RWPE2 (cell line): ENCODE data around the gene PRKD2.

Experiments used
- ATAC-seq: fragments of 200-7000 bp; cut with Tn5 transposase; 3 replicates; pipeline ENCODE4 v1.9.1; 2021; ENCODE audit warnings: low read depth
- DNase-seq: peaks from one replicate; pipeline ENCODE4 v3.0.0-alpha.2; 2020; ENCODE audit warnings: low spot score
- H3K27ac ChIP-seq: fragments of 450-650 bp; 2 replicates; pipeline ENCODE4 v1.5.1; 2017; ENCODE audit warnings: mild to moderate bottlenecking; ENCODE audit not compliant: poor library complexity, severe bottlenecking
- H3K27me3 ChIP-seq: fragments of 250-450 bp; sonication (Bioruptor Pico); 2 replicates; pipeline ENCODE4 v1.5.1; 2021; ENCODE audit warnings: mild to moderate bottlenecking, moderate library complexity; ENCODE audit not compliant: insufficient read depth, poor library complexity, severe bottlenecking
- H3K36me3 ChIP-seq: fragments of 250-450 bp; sonication (Bioruptor Pico); 2 replicates; pipeline ENCODE4 v1.5.1; 2020; ENCODE audit warnings: low read depth, mild to moderate bottlenecking, moderate library complexity
- H3K4me1 ChIP-seq: fragments of 250-450 bp; sonication (Bioruptor Pico); 2 replicates; pipeline ENCODE4 v1.5.1; 2021; ENCODE audit warnings: mild to moderate bottlenecking, moderate library complexity; ENCODE audit not compliant: insufficient read depth, poor library complexity, severe bottlenecking
- H3K4me3 ChIP-seq: fragments of 250-450 bp; sonication (Bioruptor Pico); 2 replicates; pipeline ENCODE4 v1.5.1; 2021; ENCODE audit warnings: mild to moderate bottlenecking, moderate library complexity; ENCODE audit not compliant: severe bottlenecking
- H3K9me3 ChIP-seq: fragments of 250-450 bp; sonication (Bioruptor Pico); 2 replicates; pipeline ENCODE4 v1.5.1; 2021; ENCODE audit warnings: mild to moderate bottlenecking, moderate library complexity; ENCODE audit not compliant: severe bottlenecking
- CTCF ChIP-seq: fragments of 450-650 bp; IDR thresholded peaks from one replicate; pipeline ENCODE4 v1.5.1; 2017; ENCODE audit warnings: mild to moderate bottlenecking, moderate library complexity; ENCODE audit not compliant: poor library complexity, severe bottlenecking

The PRKD2 gene

DNA sequence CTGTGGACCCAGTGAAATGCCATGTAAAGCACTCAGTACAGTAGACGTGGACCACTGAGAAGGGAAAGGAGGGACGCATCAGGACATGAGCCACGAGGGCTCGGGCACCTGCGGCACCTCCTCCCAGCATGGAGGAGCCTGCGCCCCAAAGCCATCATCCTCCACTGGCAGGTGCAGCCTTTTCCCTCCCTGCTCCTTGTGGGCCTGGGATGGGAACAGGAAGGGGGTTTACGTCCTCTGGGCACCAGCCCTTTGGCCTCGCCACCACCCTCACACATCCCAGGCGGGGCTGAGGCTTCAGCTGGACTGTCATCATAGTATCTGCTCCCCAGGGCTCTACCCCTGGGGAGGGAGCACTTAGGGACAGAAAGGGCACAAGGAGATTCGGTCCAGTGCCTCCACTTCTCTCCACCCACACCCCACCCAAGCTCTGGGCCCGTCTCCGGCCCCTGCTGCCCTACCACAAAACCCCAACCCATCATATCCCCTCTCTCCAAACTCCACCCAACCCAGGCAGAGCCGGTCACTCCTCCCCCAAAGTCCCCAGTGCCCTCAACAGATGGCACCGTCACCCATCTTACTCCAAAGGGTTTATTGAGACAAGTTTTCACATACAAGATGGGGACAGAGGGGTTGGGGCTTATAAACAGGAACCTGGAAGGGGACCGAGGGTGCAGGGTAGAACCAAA, 2.2 kb upstream of the PRKD2 start:
- H3K27ac ChIP-seq, result peak overlapping the region; percentile 72
- H3K9me3 ChIP-seq, result no peaks in the 10 kb centered on the region
- ATAC-seq (no peak), DNase-seq (peak; percentile 47)
- no peak overlapping the region for H3K4me3 ChIP-seq
- H3K36me3 ChIP-seq, result peaks cover 36% of the 10 kb centered on the region
- peaks cover 10% of the 10 kb centered on the region for H3K4me1 ChIP-seq
- no peak for TF ChIP-seq CTCF
- H3K27me3 ChIP-seq, result no peaks in the 10 kb centered on the region

DNA sequence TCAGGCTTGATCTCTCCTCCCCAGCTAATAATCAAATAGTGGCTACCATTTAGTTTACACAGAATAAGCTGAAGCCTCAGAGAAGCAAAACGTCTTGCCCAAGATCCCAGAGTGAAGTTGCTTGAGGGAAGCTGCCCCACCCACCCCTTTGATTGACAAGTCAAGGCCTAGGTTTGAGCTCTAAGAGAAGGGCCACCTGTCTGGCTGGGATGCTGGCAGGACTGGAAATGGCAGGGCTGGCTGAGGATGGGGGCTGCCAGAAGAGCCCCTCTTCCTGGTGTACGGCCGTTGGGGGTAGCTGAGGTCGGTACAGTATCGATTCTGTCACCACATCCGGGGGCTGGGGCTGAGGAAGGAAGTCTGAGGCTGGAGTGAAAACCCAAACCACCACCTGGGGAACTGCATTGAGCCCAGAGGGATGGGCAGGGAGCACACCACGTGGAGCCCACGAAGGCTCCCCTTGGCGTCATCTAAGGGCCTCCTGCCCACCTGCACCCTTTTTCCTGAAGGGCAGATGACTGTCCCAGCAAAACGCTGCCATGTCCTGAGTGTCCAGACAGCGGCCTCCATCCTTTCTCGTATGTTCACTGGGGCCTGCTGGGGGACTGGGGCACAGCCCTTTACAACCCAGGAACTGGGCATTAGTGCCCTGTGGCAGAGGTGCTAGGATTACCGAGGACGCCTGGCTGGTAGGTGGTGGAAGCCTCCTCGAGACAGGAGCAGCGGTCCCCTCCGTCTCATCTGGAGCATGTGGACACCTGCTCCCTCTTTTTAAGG, 1.4 kb upstream of the PRKD2 start:
- no peak overlapping the region for H3K4me3 ChIP-seq
- ATAC-seq (peak; percentile 15; the same call in 2 of the 3 replicates), DNase-seq (no peak)
- H3K36me3 ChIP-seq, result peaks cover 32% of the 10 kb centered on the region
- H3K4me1 ChIP-seq, result peaks cover 10% of the 10 kb centered on the region
- no peaks in the 10 kb centered on the region for H3K27me3 ChIP-seq
- H3K9me3 ChIP-seq, result no peaks in the 10 kb centered on the region
- H3K27ac ChIP-seq, result peak overlapping the region; percentile 72
- no peak for TF ChIP-seq CTCF

GRCh38 chr19:46717716-46718143, 816 bp upstream of the PRKD2 start:
- H3K4me1 ChIP-seq, result peaks cover 10% of the 10 kb centered on the region
- no peaks in the 10 kb centered on the region for H3K27me3 ChIP-seq
- no peak for TF ChIP-seq CTCF
- no peaks in the 10 kb centered on the region for H3K9me3 ChIP-seq
- peak overlapping the region; percentile 72 for H3K27ac ChIP-seq
- H3K36me3 ChIP-seq, result peaks cover 27% of the 10 kb centered on the region
- ATAC-seq, result 0 out of 3 replicates have a peak, but pooled peaks have one; percentile 0
- H3K4me3 ChIP-seq, result peak overlapping the region; percentile 52
- no peak for DNase-seq

GRCh38 chr19:46716672-46717033, 261 bp downstream of the PRKD2 start:
- Histone ChIP-seq H3K27ac (peak overlapping the region; percentile 72), H3K36me3 (peaks cover 23% of the 10 kb centered on the region), H3K27me3 (no peaks in the 10 kb centered on the region), H3K9me3 (no peaks in the 10 kb centered on the region), H3K4me1 (peaks cover 10% of the 10 kb centered on the region), H3K4me3 (peak overlapping the region; percentile 52)
- DNase-seq, result no peak
- no peak for TF ChIP-seq CTCF
- ATAC-seq, result no peak
